NCI-H146 (cell line): ENCODE measurements around the gene POLR3C.
A peak's percentile ranks its signal among the peaks of the same experiment; 100 is the strongest.
"Not testable (repeated sequence)": the region's sequence is repeated elsewhere in the genome, so short reads cannot be mapped to it uniquely, and the experiment has no call there.

ENCODE experiments used
- DNase-seq: peaks from one replicate; lab custom pipeline; 2025; lab: John Stamatoyannopoulos, UW

The POLR3C gene, protein sequence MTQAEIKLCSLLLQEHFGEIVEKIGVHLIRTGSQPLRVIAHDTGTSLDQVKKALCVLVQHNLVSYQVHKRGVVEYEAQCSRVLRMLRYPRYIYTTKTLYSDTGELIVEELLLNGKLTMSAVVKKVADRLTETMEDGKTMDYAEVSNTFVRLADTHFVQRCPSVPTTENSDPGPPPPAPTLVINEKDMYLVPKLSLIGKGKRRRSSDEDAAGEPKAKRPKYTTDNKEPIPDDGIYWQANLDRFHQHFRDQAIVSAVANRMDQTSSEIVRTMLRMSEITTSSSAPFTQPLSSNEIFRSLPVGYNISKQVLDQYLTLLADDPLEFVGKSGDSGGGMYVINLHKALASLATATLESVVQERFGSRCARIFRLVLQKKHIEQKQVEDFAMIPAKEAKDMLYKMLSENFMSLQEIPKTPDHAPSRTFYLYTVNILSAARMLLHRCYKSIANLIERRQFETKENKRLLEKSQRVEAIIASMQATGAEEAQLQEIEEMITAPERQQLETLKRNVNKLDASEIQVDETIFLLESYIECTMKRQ

DNA sequence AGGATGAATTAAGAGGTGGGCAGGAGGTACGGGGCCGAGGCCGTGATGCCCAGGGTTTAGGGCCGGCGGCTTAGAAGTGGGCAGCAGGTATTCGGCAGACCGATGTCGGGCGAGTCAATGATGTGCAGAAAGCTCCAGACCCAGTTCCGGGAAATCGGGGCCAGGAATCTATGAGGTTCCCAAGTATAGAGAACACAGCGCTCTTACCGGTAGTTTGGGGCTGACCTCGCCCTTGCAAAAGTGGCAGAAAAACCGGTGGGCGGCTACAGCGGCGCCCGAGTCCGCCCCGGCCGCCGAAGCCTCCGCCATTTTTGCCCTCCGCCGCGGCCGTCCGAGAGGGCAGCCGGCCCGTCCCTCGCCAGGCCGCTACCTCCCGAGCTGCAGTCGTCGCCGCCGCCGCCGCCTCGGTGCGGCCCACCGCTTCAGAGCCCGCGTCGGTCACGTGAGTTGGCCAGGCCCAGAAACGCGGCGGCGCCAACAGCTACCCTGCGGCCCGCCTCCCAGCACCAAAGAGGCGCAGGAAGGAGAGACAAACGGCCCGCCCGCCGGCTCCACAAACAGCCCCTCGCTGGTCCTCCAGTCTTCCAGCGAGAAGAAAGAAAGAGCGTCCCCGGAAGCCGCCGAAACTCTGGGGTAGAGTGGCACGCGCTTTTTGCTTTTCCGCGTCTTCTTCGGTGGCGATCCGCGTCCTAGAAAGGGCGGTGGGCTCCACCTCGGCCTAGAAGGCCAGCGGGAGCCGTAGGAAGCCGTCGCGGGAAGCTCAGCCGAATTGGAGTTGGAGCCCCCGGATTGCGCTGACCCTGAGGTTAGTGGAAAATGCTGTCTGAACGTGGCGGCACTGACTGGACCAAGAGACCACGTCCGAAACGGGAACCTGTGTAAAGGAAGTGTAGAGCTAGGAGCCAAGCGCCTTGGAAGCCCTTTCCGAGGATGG, at the start of gene POLR3C, which contains the start of gene RNF115:
Gene POLR3C (plus strand): TSS at position 636 of the 934 bp plus-strand sequence. CDS start 1,577 bp downstream, outside the sequence.
Gene RNF115 (minus strand): TSS at position 531 of the 934 bp plus-strand sequence. CDS start 222 bp downstream, at position 309.
- DNase-seq, result peak; percentile 94

DNA sequence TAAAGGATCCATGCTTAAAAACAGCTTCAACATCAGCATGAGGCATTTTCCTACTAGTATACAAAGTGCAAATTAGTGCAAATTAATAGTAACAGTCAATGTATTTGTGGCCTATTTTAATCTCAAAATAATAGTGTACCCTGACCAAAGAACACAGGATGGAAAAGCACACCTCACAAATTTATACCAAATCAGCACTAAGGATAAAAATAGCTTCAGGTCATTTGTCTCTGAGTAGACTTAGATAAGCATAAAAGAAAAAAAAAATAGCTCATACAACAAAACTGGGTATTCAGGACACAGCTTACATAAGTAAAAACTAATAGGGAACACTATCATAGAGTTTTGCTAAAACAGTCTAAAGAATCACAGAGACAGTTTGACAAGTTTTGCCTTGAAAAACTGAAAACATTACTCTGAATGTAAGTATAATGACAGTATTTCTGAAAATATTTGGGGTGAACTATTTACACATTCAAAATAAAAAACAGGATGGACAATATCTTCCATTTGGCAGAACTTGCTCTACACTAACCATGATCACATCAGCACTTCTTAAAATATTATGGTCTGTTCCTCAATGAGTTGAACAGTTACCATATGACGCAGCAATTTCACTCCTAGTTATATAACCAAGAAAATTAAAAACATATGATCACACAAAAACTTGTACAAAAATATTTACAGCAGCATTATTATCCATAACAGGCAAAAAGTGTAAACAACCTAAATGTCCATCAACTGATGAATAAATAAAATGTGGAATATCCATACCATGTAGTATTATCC, 46.4 kb upstream of the POLR3C start:
- DNase-seq, result no peak

DNA sequence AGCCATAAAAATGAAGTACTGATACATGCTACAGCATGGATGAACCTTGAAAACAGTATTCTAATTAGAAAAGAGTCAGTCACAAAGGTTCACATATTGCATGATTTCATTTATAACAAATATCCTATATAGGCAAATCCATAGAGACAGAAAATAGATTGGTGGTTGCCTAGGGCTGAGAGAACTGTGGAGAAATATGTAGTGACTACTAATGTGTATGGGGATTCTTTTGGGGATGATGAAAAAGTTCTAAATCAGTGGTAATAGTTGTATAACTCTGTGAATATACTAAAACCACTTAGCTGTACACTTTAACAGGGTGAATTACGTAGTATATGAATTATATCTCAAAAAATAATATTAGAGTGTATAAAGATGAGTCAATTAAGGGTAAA, 45.9 kb upstream of the POLR3C start:
- DNase-seq, result no peak

DNA sequence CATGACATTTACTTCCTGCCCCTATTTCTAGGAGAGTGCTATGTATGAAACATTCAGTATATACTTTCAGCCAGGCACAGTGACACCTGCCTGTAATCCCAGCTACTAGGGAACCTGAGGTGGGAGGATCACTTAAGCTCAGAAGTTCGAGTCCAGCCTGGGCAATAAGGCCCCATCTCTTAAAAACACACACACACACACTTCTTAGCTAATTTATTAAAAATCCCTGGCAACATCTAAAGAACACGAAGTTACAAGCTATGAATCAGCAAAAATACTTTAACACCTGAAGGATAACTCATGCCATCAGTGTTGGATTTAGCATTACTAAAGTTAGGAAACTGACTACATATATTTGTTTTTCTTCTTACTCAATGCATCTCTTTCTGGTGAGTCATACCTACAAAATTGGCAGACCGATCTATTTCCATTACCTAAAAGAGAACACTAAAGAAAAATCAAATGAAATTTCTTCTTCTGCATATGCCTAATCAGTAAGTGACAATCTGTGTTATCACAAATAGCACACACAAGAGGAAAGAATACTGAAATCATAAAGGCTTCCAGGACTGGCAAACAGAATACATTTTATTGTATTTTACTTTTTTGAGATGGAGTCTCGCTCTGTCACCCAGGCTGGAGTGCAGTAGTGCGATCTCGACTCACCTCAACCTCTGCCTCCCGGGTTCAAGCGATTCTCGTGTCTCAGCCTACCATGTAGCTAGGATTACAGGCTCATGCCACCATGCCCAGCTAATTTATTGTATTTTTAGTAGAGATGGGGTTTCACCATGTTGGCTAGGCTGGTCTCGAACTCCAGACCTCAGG, 41.5 kb upstream of the POLR3C start:
- DNase-seq, result no peak

DNA sequence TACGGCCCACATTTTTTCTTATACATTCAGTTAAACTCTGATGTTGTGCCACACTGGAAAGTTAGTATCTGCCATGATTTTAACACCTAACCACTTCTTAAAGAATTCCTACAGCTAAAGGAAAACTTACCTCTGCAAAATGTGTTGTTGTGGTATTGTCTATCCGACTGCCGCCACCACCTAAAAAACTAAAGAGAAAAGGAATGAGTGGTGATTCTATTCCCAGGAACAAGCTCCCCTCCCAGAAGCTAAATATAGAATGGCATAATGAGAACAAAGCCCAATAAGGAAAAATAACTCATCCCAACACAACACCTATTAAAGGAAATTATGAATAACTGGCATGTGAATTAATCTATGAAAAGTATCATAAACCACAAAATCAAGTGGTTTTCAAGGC, 39.6 kb upstream of the POLR3C start:
- no peak for DNase-seq

DNA sequence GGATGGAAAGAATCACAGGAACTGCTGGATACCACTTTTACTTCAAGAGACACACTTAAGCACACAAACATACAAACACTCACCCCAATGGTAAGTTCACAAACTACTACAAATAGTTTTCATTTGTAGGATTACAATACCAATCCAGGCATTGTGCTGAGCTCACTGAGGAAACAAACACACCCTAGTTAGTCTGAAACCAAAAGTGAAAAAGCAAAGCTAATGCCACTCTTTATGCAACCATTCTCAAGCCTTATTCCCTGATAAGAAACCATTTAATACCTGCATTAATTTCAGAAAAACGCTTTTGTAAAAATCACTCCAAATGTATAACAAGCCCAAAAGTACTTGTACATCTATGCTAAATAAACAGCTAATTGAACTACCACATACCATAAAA, 38.5 kb upstream of the POLR3C start:
- DNase-seq, result no peak

DNA sequence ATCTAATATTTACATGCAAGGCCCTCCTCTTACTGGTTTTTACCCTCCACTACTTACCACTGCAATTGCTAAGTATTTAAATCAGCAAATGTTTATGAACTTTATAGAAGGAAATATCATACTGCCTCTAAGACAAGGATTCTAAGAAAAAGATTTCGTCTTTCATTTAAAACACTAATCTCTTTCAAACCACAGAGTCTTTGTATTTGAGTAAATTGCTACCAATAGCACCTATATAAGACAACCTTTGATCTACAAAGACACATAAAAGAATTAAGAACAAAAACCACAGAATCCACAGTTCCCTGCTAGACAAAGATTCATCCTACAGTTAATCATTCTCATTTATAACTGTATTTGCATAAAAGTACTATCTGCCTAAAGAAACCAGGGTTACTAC, 37.7 kb upstream of the POLR3C start:
- DNase-seq, result no peak

DNA sequence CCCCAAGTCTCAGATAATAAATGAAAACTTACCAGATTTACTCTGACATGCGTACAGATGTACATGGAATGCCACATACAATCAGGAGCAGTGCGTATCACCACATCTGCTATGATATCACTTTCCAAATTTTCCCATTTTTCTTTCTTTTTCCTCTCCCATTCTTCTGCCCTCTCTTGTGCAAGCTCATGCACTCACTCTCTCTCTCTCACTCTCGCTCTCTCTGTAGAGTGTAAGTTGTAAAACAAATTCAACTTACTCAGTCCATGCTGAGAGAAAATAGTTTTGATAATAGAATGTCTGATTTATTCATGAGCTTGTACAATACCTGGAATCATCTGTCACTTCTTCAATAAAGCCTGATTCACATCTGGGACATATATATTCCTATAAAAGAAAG, 35.4 kb upstream of the POLR3C start:
- no peak for DNase-seq

DNA sequence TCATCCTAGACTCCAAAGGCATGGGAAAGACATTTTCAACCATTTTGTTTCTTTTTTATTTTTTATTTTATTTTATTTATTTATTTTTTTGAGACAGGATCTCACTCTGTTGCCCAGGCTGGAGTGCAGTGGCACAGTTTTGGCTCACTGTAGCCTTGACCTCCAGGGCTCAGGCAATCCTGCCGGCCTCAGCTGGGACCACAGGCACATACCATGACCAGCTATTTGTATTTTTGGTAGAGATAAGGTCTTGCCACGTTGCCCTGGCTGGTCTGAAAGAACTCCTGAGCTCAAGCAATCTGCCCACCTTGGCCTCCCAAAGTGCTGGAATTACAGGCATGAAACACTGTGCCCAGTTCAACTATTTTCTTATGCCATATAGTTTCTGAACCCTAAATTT, 32.1 kb upstream of the POLR3C start:
- DNase-seq, result not testable (repeated sequence)

DNA sequence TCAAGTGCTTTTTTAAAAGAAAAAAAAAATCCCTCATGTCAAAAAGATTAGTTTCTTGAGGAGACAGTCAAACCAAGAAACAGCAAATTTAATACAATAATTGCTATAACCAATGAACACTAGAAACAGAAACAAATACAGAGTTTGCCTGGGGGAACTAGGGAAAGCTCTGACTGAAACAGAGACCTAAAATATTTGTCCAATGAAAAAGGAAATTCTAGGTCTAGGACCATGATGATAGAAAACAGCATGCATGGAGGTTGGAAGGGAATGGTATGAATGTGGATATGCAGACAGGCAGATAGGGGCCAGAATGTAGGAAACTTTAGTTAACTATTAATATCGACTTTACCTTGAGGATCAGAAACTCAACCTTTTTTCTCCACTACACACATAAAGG, 31.5 kb upstream of the POLR3C start:
- no peak for DNase-seq

DNA sequence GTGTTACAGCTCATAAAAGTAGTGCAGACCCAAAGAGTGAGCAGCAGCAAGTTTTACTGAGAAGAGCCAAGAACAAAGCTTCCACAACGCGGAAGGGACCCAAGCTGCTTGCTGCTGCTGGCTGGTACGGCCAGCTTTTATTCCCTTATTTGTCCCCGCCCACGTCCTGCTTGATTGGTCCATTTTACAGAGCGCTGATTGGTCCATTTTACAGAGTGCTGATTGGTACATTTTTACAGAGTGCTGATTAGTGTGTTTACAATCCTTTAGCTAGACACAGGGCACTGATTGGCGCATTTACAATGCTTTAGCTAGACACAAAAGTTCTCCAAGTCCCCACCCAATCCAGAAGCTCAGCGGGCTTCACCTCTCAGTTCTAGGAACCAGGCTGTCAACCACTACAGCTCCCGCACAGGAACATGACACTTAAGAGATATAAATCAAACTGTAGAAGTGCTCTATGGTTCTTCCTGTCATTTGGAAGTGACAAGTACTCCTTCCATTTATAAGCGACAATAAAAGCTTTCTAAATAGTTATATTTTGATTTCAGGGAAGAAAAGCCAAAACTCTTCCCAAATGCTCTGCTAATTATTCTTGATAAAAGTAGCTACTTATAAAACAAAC, 28.6 kb upstream of the POLR3C start:
- no peak for DNase-seq

DNA sequence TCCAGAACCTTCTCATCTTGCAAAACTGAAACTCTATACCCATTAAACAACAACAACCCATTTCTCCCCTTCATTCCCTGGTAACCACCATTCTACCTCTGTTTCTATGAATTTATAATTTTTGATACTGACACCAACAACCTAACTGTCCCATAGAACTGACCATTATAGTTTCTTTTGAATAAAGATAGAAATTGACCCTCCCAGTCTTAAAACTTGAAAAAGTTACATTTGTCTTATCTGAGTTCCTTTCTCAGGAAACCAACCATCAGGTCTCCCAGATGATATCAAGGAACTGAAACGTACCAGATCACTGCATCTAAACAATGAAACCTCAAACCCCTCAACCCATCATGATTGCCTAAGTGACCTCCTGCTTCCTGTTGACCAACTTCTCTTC, 27.2 kb upstream of the POLR3C start:
- no peak for DNase-seq

DNA sequence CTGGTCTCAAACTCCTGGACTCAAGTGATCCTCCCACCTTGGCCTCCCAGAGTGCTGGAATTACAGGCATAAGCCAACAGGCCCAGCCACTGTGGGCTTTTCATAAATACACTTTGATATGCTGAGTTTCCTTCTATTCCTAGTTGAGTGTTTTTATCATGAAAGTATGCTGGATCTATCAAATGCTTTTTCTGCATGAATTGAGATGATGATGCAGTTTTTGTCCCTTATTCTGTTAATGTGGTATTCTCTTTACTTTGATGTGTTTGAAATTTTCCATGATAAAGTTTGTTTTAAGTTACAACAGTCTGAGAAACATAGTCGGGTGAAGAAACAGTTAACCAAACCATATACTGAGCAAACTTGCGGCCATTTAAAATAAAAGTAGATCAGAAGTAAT, 24.2 kb upstream of the POLR3C start:
- DNase-seq, result no peak

DNA sequence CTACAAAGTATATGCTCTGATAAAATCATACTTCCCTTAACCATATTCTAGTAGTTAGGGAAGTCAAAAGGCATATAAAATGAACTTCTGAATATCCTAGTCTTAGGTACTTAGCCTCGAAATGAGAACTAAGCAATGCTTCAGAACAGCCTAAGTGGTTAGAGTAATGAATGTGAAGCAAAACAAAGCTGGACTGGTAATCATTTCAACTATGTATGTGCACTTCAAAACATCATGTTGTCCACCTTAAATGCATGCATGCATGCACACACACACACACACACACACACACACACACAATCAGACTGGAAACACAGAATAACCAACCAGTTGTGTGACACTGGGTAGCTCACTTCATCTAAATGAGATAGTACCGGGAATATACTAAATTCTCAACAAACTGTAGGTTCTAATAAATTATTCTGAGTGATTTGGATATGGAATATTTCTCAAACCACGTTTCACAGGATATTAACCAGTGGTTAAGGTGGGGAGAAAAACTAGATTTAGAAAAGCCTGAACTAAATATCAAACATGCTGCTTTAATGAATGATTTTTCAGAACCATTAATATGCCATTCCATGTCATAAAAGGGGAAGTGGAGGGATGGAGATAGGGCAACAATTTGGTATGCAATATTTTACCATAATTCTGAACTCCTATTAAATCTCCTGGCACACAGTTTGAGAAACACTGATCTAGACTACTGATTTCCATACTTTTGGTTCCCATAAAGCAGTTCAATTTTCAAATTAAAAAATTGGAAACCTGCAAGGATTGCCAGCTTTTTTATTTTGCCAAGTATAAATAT, 19.6 kb upstream of the POLR3C start:
- DNase-seq, result no peak

DNA sequence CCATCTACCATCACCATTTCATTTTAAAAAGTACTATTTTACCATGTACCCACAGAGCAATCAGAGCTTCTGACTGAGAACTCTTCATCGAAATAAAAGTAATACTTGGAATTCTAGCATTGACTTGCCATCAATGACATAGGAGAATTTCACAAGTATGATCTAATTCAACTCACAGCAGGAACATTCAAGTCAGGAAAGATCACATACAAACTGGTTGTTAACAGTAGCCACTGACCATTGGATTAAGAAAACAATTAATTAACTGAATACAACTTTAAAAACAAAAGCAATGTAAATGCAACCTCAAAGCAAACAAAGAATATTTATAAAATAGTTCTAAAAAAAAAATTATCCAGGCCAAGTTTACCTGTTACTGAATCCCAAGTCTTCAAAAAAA, 18.9 kb upstream of the POLR3C start:
- no peak for DNase-seq

DNA sequence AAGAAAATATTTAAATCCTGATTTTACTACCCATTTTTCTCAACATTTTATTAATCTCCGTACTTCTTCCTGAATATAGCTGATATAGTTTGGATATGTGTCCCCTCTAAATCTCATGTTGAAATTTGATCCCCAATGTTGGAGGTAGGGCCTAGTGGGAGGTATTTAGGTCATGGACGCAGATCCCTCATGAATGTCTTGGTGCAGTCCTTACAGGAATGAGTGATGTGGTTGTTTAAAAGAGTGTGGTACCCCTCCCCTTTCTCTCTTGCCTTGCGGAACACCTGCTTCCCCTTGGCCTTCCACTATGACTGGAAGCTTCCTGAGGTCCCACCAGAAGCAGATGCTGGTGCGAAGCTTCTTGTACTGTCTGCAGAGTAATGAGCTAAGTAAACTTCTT, 17.6 kb upstream of the POLR3C start:
- DNase-seq, result no peak

DNA sequence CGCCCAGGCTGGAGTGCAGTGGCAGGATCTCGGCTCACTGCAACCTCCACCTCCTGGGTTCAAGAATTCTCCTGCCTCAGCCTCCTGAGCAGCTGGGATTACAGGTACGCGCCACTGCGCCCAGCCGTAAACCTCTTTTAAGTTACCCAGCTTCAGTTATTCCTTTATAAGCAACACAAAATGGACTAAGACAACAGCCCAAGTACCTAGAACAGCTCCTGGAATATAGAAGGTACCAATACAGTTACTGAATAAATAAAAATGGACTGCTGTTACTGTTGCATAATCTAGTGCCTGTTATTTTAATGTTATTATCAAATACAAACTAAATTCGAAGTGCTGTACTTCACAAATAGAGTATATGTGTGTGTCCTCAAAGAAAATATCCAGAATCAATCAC, 17.2 kb upstream of the POLR3C start:
- no peak for DNase-seq

DNA sequence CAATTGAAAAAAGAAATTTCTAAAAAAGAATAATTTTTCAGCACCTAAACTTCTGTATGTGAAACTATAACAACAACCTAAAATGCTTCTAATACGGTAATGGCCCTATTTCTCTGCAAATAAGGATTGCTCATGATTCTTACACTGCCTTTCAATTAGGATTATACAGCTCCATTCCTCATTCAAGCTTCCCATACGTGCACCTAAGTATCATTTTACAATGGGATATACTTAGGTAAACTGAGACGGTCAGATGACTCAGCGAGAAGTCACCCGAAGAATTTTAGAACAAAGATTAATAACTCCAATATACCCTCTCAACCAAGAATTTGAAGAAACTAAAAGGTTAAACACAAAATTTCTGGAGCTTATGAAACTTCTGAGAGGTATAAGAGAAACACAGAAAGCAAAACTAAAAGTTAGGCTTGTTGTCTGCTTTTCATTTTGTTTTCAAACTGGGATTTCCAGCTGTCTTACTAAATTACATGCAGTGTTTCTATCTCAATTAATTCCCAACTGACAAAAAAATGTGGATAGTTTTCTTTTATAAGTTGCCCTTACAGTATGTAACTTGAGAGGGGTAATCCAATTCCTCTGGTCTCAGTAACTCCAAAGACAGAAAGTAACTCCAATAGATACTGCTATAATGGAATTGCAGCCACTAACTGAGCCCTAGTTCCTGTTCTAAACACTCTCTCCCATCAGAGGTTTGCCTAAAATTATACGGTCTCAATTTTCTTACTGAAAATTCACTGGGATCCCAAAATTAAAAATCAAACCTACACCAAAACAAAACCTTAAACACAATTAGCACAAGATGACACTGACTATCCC, 10.8 kb upstream of the POLR3C start:
- not testable (repeated sequence) for DNase-seq

DNA sequence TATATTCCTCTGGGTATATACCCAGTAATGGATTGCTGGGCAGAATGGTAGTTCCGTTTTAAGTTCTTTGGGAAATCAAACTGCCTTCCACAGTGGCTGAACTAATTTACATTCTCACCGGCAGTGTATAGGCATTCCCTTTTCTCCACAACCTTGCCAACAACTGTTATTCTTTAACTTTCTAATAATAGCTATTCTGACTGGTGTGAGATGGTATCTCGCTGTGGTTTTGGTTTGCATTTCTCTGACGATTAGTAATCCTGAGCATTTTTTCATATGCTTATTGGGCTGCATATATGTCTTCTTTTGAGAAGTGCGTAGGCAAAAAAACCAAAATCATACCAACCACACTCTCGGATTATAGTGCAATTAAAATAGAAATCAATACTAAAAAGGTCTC, 5.9 kb upstream of the POLR3C start:
- DNase-seq, result not testable (repeated sequence)
